ENCODE data around the gene TGM3.

DNA sequence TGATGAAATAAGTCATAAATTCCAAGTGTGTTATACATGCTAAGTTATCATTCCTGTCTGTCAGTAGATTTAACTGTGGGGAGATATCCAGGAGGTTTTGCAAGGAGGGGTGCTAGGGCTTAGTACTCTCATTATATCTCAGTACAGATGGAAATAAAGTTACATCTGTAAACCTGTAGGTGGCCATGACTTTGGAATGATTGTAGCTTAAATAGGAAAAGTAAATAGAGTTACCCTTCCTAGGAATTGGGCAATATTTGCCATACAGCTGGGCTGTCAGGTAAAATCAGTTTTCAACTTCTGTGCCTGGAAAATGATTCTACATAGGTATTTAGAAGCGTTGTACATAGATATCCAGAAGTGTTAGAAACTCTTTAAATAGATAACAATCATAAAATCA, 19.8 kb upstream of the TGM3 start:
- no peak for TF ChIP-seq YY1 (IDR thresholded peaks at IDR 0.05; ENCODE audit: extremely low read depth, insufficient replicate concordance, low read depth, low read length)
- TF ChIP-seq EGR1 (IDR thresholded peaks at IDR 0.05; ENCODE audit: low read depth): no peak

Data from HCT116 (cell line).